ENCODE data around the gene WNT3. TPM values are rescaled to one million over a fixed set of nuclear protein-coding genes. Genes with fewer than 3 reads are reported as not detected.

Gene WNT3
- total RNA-seq, 2 experiments from 2014 or later: 4.9 to 5.1 TPM

DNA sequence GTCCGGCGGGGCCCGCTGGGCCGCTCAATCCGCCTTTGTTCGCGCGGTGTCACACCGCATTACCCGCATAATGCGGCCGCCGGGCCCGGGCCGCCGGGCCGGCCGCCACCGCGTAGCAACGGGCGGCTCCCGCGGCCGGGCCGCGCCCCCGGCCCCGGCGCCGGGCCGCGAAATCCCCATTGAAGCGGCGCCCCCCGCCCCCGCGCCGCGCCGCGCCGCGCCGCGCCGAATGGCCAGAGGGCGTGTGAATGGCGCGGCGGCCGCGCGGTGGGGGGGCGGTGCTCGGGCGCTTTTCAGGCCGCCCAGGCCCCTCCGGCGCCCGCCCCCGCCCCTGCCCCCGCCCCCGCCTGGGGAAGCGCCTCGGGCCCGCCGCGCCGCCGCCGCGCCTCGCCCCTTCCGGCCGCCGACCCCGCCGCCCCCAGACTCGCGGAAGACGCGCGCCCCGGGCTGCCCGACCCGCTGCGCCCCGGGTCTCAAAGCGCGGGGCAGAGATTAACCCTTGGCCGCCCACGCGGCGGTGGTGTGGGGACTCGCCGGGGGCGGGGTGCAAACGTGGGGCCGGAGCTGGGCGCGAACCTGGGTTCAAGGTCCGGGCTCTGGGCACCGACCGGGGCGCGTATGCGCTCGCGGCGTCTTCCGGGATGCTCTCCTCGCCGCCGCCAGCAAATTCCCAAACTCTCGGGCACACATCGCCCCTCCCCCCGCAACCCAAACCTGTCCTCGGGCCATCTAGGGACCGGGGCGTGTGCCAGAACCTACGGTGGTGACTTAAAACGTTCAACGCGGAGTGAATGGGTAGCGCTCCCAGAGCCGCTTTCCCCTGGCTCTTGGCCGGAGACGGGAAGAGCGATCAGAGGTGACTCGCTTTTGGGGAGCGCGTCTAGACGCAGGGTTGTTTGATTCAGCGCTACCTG lies 46.7 kb downstream of the WNT3 start:
- peak; percentile 45 for DNase-seq (ENCODE audit: low spot score)
- H3K4me2 ChIP-seq (ENCODE audit: low read length): peak overlapping the region; percentile 80
- H3K9me2 ChIP-seq (ENCODE audit: insufficient read depth, low read length): no peaks in the 10 kb centered on the region
- peak overlapping the region; percentile 68 for H3K4me3 ChIP-seq (ENCODE audit: low read depth, low read length, poor library complexity, severe bottlenecking)
- no peaks in the 10 kb centered on the region for H4K20me1 ChIP-seq (ENCODE audit: insufficient read depth, low read length)
- POLR2A ChIA-PET: no interaction called here
- no TSS peak for BruUV-seq (replicated peaks)
- no peaks in the 10 kb centered on the region for H3K36me3 ChIP-seq (ENCODE audit: insufficient read depth, low read length)
- H3K9me3 ChIP-seq (ENCODE audit: low read length): no peaks in the 10 kb centered on the region
- CTCF ChIA-PET (ENCODE audit: unreplicated experiment): no interaction called here
- no peak overlapping the region for H3K27ac ChIP-seq (ENCODE audit: low read depth, low read length, poor library complexity, severe bottlenecking)
- TF ChIP-seq EZH2phosphoT487 (IDR thresholded peaks at IDR 0.05; ENCODE audit: borderline replicate concordance, low read depth, low read length) (no peak), CTCF (conservative IDR thresholded peaks at IDR 0.05; ENCODE audit: low read length) (no peak)
- intact Hi-C loops (cut with micrococcal nuclease; ENCODE audit: unreplicated experiment): no loop called here
- peaks cover 35% of the 10 kb centered on the region for H3K4me1 ChIP-seq (ENCODE audit: insufficient read depth, low read length, poor library complexity, severe bottlenecking)
- no peaks in the 10 kb centered on the region for H3K79me2 ChIP-seq (ENCODE audit: insufficient read depth, low read depth, low read length)
- H2AFZ ChIP-seq (ENCODE audit: low read length): peak overlapping the region; percentile 85; the same call in 1 of the 2 replicates

DNA sequence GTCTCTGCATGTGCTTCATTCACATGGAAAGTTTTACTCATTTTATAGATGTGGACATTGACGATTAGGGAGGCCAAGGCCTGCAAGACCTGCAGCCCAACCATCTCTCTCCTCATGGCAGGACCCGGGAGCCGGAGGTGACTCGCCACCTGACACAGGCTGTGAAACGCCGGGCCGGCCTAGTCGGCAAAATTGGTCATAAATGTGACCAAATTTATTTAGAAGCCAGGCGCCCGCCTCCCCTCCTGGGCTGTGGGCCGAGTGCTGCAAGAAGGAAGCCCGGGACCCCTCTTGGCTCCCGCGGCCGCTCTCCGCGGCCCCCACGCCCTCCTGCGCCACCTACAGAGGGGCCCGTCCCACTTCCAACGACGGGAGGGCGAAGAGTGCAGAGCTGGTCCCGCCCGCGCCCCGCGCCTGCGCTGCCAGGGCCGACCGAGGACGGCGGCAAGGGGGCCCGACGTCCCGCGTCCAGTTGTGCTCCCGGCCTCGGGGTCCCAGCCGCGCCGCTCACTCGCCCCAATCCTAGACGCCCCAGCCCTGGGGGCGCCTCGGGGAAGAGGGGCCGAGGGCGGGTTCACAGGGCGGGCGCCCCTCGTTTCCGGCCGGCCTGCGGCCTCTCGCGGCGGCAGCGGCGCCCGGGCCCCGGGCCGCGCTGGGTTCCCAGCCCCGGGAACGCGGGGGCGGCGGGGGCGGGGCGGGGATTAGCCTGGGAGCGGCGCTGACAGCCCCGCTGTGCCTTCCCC lies 47.5 kb downstream of the WNT3 start:
- no peaks in the 10 kb centered on the region for H3K79me2 ChIP-seq (ENCODE audit: insufficient read depth, low read depth, low read length)
- DNase-seq (ENCODE audit: low spot score): peak; percentile 31
- TF ChIP-seq EZH2phosphoT487 (IDR thresholded peaks at IDR 0.05; ENCODE audit: borderline replicate concordance, low read depth, low read length): no peak
- peak; percentile 39 for TF ChIP-seq CTCF (conservative IDR thresholded peaks at IDR 0.05; ENCODE audit: low read length)
- POLR2A ChIA-PET: no interaction called here
- H3K36me3 ChIP-seq (ENCODE audit: insufficient read depth, low read length): no peaks in the 10 kb centered on the region
- H4K20me1 ChIP-seq (ENCODE audit: insufficient read depth, low read length): no peaks in the 10 kb centered on the region
- no peaks in the 10 kb centered on the region for H3K9me3 ChIP-seq (ENCODE audit: low read length)
- no peak overlapping the region for H3K27ac ChIP-seq (ENCODE audit: low read depth, low read length, poor library complexity, severe bottlenecking)
- no TSS peak for BruUV-seq (replicated peaks)
- peak overlapping the region; percentile 29 for H2AFZ ChIP-seq (ENCODE audit: low read length)
- peak overlapping the region; percentile 58 for H3K4me2 ChIP-seq (ENCODE audit: low read length)
- H3K4me3 ChIP-seq (ENCODE audit: low read depth, low read length, poor library complexity, severe bottlenecking): peak overlapping the region; percentile 48
- CTCF ChIA-PET (ENCODE audit: unreplicated experiment): no interaction called here
- intact Hi-C loops (cut with micrococcal nuclease; ENCODE audit: unreplicated experiment): no loop called here
- H3K4me1 ChIP-seq (ENCODE audit: insufficient read depth, low read length, poor library complexity, severe bottlenecking): peaks cover 30% of the 10 kb centered on the region
- no peaks in the 10 kb centered on the region for H3K9me2 ChIP-seq (ENCODE audit: insufficient read depth, low read length)
